Activated T-helper 1 cell treated with Interleukin-2 at 50 U/mL for 16 hours (primary cell): ENCODE measurements around the gene XYLT2.

Source experiments
- DNase-seq: peaks from one replicate; pipeline ENCODE4 v3.0.0-alpha.2; 2020; ENCODE audit warnings: low read depth

XYLT2 gene

GRCh38 chr17:50363217-50364060 lies 17.5 kb downstream of the XYLT2 start:
- DNase-seq = no peak

GRCh38 chr17:50364061-50364458 lies 18.1 kb downstream of the XYLT2 start:
- DNase-seq = no peak

- DNase-seq = no peak
These were observed 18.8 kb downstream of the XYLT2 start for GRCh38 chr17:50364715-50365114.

- no peak for DNase-seq
These were observed 19.2 kb downstream of the XYLT2 start for GRCh38 chr17:50365165-50365564.

- no peak for DNase-seq
These were observed 19.9 kb downstream of the XYLT2 start for GRCh38 chr17:50365649-50366393.

GRCh38 chr17:50367401-50367800 lies 21.5 kb downstream of the XYLT2 start:
- DNase-seq = no peak

GRCh38 chr17:50370052-50370451 lies 24.1 kb downstream of the XYLT2 start:
- no peak for DNase-seq

GRCh38 chr17:50371526-50371925 lies 25.6 kb downstream of the XYLT2 start:
- no peak for DNase-seq

GRCh38 chr17:50372222-50372757 lies 26.4 kb downstream of the XYLT2 start:
- DNase-seq = no peak

GRCh38 chr17:50372758-50373556 lies 27.0 kb downstream of the XYLT2 start, which contains the start of the genes EME1 and MRPL27:
EME1 (plus strand) TSS chr17:50373229; CDS start chr17:50375209, 1,980 bp downstream.
MRPL27 (minus strand) TSS chr17:50373184; CDS start chr17:50373170, 14 bp downstream.
- peak; percentile 71 for DNase-seq

- DNase-seq = no peak
These were observed 27.8 kb downstream of the XYLT2 start for GRCh38 chr17:50373705-50374104.

GRCh38 chr17:50375858-50376538 lies 30.1 kb downstream of the XYLT2 start:
- no peak for DNase-seq

GRCh38 chr17:50379351-50380132 lies 33.6 kb downstream of the XYLT2 start:
- DNase-seq = no peak

- DNase-seq = no peak
These were observed 34.7 kb downstream of the XYLT2 start for GRCh38 chr17:50380369-50381259.

GRCh38 chr17:50381260-50381815 lies 35.4 kb downstream of the XYLT2 start:
- no peak for DNase-seq

- no peak for DNase-seq
These were observed 36.0 kb downstream of the XYLT2 start for GRCh38 chr17:50381920-50382319.

GRCh38 chr17:50382931-50383330 lies 37.0 kb downstream of the XYLT2 start:
- DNase-seq = no peak

GRCh38 chr17:50386510-50386909 lies 40.6 kb downstream of the XYLT2 start:
- DNase-seq = no peak

GRCh38 chr17:50388728-50389127 lies 42.8 kb downstream of the XYLT2 start:
- no peak for DNase-seq
